H9 (cell line): Measurements from ENCODE around the gene DHDH. TPM values are rescaled to one million over a fixed set of nuclear protein-coding genes. Genes with fewer than 3 reads are reported as not detected.
A peak's percentile ranks its signal among the peaks of the same experiment; 100 is the strongest.

Experiments used
- DNase-seq: peaks from one replicate; pipeline ENCODE4 v3.0.0-alpha.2; 2017
- H2AFZ ChIP-seq: one replicate; pipeline ENCODE4 v1.6.1; 2013; ENCODE audit warnings: mild to moderate bottlenecking, low read length, control low read depth, moderate library complexity
- H2AK5ac ChIP-seq: 2 replicates; pipeline ENCODE4 v1.6.1; 2013; ENCODE audit warnings: low read length, control low read depth, mixed read lengths; ENCODE audit not compliant: insufficient read length
- H2BK120ac ChIP-seq: one replicate; pipeline ENCODE4 v1.6.1; 2013; ENCODE audit warnings: low read depth, mild to moderate bottlenecking, low read length, control low read depth, inconsistent platforms; ENCODE audit not compliant: poor library complexity, severe bottlenecking
- H2BK12ac ChIP-seq: 2 replicates; pipeline ENCODE4 v1.6.1; 2013; ENCODE audit warnings: low read length, control low read depth, mixed read lengths, low read depth; ENCODE audit not compliant: insufficient read length
- H2BK15ac ChIP-seq: 2 replicates; pipeline ENCODE4 v1.6.1; 2013; ENCODE audit warnings: low read depth, low read length, control low read depth
- H2BK20ac ChIP-seq: one replicate; pipeline ENCODE4 v1.6.1; 2013; ENCODE audit warnings: low read depth, mild to moderate bottlenecking, low read length, control low read depth, inconsistent platforms; ENCODE audit not compliant: poor library complexity, severe bottlenecking
- H2BK5ac ChIP-seq: 2 replicates; pipeline ENCODE4 v1.6.1; 2013; ENCODE audit warnings: low read length, control low read depth, mixed read lengths; ENCODE audit not compliant: insufficient read length
- H3K14ac ChIP-seq: 2 replicates; pipeline ENCODE4 v1.6.1; 2013; ENCODE audit warnings: low read length, control low read depth; ENCODE audit not compliant: insufficient read depth
- H3K18ac ChIP-seq: 2 replicates; pipeline ENCODE4 v1.6.1; 2013; ENCODE audit warnings: low read depth, mild to moderate bottlenecking, mixed read lengths, low read length, control low read depth; ENCODE audit not compliant: insufficient read length
- H3K23ac ChIP-seq: 2 replicates; pipeline ENCODE4 v1.6.1; 2013; ENCODE audit warnings: low read length, control low read depth, mixed read lengths, low read depth; ENCODE audit not compliant: insufficient read length
- H3K23me2 ChIP-seq: 2 replicates; pipeline ENCODE4 v1.6.1; 2013; ENCODE audit warnings: low read depth, mild to moderate bottlenecking, mixed read lengths, low read length, control low read depth; ENCODE audit not compliant: insufficient read length, poor library complexity, severe bottlenecking
- H3K27ac ChIP-seq: 2 replicates; pipeline ENCODE4 v1.5.1; 2013; ENCODE audit warnings: low read length, control low read depth, mixed read lengths, low read depth; ENCODE audit not compliant: insufficient read length
- H3K27me3 ChIP-seq: 2 replicates; pipeline ENCODE4 v1.6.1; 2013; ENCODE audit warnings: low read length, control low read depth, inconsistent platforms; ENCODE audit not compliant: insufficient read depth
- H3K4ac ChIP-seq: 2 replicates; pipeline ENCODE4 v1.6.1; 2013; ENCODE audit warnings: low read depth, mild to moderate bottlenecking, control low read depth, inconsistent platforms, low read length, moderate library complexity
- H3K4me1 ChIP-seq: 2 replicates; pipeline ENCODE4 v1.6.1; 2013; ENCODE audit warnings: low read length, control low read depth, inconsistent platforms; ENCODE audit not compliant: insufficient read depth
- H3K4me2 ChIP-seq: 2 replicates; pipeline ENCODE4 v1.6.1; 2013; ENCODE audit warnings: low read length, control low read depth, mixed read lengths; ENCODE audit not compliant: insufficient read length, insufficient read depth
- H3K56ac ChIP-seq: 2 replicates; pipeline ENCODE4 v1.6.1; 2013; ENCODE audit warnings: low read depth, mild to moderate bottlenecking, mixed read lengths, low read length, control low read depth; ENCODE audit not compliant: insufficient read length
- H3K79me1 ChIP-seq: 2 replicates; pipeline ENCODE4 v1.6.1; 2013; ENCODE audit warnings: low read depth, mild to moderate bottlenecking, moderate library complexity, low read length, control low read depth, inconsistent platforms; ENCODE audit not compliant: insufficient read depth, poor library complexity, severe bottlenecking
- H3K79me2 ChIP-seq: 2 replicates; pipeline ENCODE4 v1.6.1; 2013; ENCODE audit warnings: low read length, control low read depth, inconsistent platforms; ENCODE audit not compliant: insufficient read depth
- H3K9ac ChIP-seq: 2 replicates; pipeline ENCODE4 v1.6.1; 2013; ENCODE audit warnings: low read length, control low read depth, mixed read lengths; ENCODE audit not compliant: insufficient read length; ENCODE audit errors: extremely low read depth
- H3K9me3 ChIP-seq: one replicate; pipeline ENCODE4 v1.6.1; 2013; ENCODE audit warnings: low read depth, low read length, inconsistent platforms; ENCODE audit not compliant: control insufficient read depth
- H3T11ph ChIP-seq: one replicate; pipeline ENCODE4 v1.6.1; 2013; ENCODE audit warnings: mild to moderate bottlenecking, low read length, control low read depth, inconsistent platforms
- H4K20me1 ChIP-seq: one replicate; pipeline ENCODE4 v1.6.1; 2013; ENCODE audit not compliant: control insufficient read depth, insufficient read length, insufficient read depth
- H4K5ac ChIP-seq: 2 replicates; pipeline ENCODE4 v1.6.1; 2013; ENCODE audit warnings: low read depth, mild to moderate bottlenecking, mixed read lengths, low read length, control low read depth; ENCODE audit not compliant: insufficient read length
- H4K8ac ChIP-seq: replicated peaks from 2 replicates; pipeline ENCODE4 v1.6.1; 2013; ENCODE audit warnings: low read length, control low read depth, mixed read lengths, low read depth; ENCODE audit not compliant: insufficient read length
- H4K91ac ChIP-seq: 2 replicates; pipeline ENCODE4 v1.6.1; 2013; ENCODE audit warnings: low read depth, mild to moderate bottlenecking, moderate library complexity, mixed read lengths, low read length, control low read depth; ENCODE audit not compliant: insufficient read length
- H3K27ac Mint-ChIP-seq, 3 experiments: 2 replicates in 2 of 3; 3 replicates in 1 of 3; pipeline ENCODE4 v1.8.0; 2020 to 2021; ENCODE audit warnings: mixed read lengths in 3 of 3, mild to moderate bottlenecking in 1 of 3, moderate library complexity in 1 of 3
- H3K27me3 Mint-ChIP-seq: 2 replicates; pipeline ENCODE4 v1.8.0; 2021; ENCODE audit warnings: low read depth, mild to moderate bottlenecking, moderate library complexity, mixed read lengths
- H3K36me3 Mint-ChIP-seq, 3 experiments: 2 replicates in 2 of 3; 3 replicates in 1 of 3; pipeline ENCODE4 v1.8.0; 2020 to 2021; ENCODE audit warnings: low read depth in 3 of 3, mixed read lengths in 3 of 3; ENCODE audit not compliant: insufficient read depth in 1 of 3
- H3K4me1 Mint-ChIP-seq, 2 experiments: 2 replicates each; pipeline ENCODE4 v1.8.0; 2020; ENCODE audit warnings: mixed read lengths in 2 of 2
- H3K4me3 Mint-ChIP-seq, 2 experiments: 2 replicates in 1 of 2; 3 replicates in 1 of 2; pipeline ENCODE4 v1.8.0; 2020 to 2021; ENCODE audit warnings: mild to moderate bottlenecking in 2 of 2, mixed read lengths in 2 of 2, moderate library complexity in 1 of 2
- H3K9me3 Mint-ChIP-seq, 2 experiments: 2 replicates in 1 of 2; 3 replicates in 1 of 2; pipeline ENCODE4 v1.8.0; 2020; ENCODE audit warnings: mild to moderate bottlenecking in 2 of 2, mixed read lengths in 2 of 2, moderate library complexity in 1 of 2
- WGBS: extraction: QIAGEN DNeasy Blood & Tissue Kit; methylation state at CpG from one replicate; pipeline ENCODE4 v1.1.7; 2013; ENCODE audit warnings: missing lambda C conversion rate, low lambda C conversion rate, mixed read lengths; ENCODE audit not compliant: insufficient read length; ENCODE audit errors: extremely low coverage; 5-methylcytosine and 5-hydroxymethylcytosine counted together
- total RNA-seq: library from RNA; stranded (reverse); gene quantifications from 2 replicates; pipeline ENCODE4 v1.2.1, GENCODE V29; 2021
- TF ChIP-seq, protein P1 (sequence below): fragments of 200-600 bp; sonication (generic); conservative IDR thresholded peaks from 3 replicates; pipeline ENCODE4 v1.8.0; 2021; ENCODE audit warnings: antibody characterized with exemption, mild to moderate bottlenecking

The DHDH gene
- total RNA-seq, 1 experiment from 2014 or later = 2.0 TPM

DNA sequence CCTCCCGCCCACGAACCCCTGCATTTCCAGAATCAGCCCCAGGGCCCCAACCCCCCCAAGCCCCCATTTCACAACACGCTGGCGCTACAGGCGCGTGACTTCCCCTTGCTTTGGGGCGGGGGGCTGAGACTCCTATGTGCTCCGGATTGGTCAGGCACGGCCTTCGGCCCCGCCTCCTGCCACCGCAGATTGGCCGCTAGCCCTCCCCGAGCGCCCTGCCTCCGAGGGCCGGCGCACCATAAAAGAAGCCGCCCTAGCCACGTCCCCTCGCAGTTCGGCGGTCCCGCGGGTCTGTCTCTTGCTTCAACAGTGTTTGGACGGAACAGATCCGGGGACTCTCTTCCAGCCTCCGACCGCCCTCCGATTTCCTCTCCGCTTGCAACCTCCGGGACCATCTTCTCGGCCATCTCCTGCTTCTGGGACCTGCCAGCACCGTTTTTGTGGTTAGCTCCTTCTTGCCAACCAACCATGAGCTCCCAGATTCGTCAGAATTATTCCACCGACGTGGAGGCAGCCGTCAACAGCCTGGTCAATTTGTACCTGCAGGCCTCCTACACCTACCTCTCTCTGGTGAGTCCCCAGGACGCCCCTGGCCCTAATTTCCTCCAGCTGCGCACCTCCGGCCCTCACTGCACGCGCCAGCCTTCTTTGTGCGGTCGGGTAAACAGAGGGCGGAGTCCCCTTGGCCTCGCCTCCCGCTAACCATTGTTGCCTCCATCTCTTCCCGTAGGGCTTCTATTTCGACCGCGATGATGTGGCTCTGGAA, 31.7 kb downstream of the DHDH start, which contains the start of gene FTL:
Gene FTL, plus strand, starts transcription at position 270 of the 766 bp plus-strand sequence. Its CDS starts 199 bp downstream, at position 469.
- Histone ChIP-seq H3K27me3 (no peaks in the 10 kb centered on the region), H3K23ac (no peak within 1 kb of the TSS), H3K18ac (peak within 1 kb of the TSS; percentile 91), H2AFZ (no peak within 1 kb of the TSS), H3K79me1 (no peaks in the 10 kb centered on the region), H3K79me2 (no peaks in the 10 kb centered on the region), H2BK15ac (no peak within 1 kb of the TSS), H3K4me1 (no peaks in the 10 kb centered on the region; the same call in 1 of the 2 replicates), H3K56ac (no peak within 1 kb of the TSS), H4K8ac (no peak within 1 kb of the TSS), H4K5ac (no peak within 1 kb of the TSS), H2BK5ac (no peak within 1 kb of the TSS), H3K9me3 (no peaks in the 10 kb centered on the region), H3K23me2 (peaks cover 14% of the 10 kb centered on the region), H3K27ac (peak within 1 kb of the TSS; percentile 50), H3K4ac (no peak within 1 kb of the TSS), H2BK12ac (no peak within 1 kb of the TSS), H3K4me2 (peak within 1 kb of the TSS; percentile 82), H3T11ph (no peak within 1 kb of the TSS), H4K20me1 (peaks cover 3% of the 10 kb centered on the region), H2BK120ac (no peak within 1 kb of the TSS), H2AK5ac (no peak within 1 kb of the TSS), H4K91ac (no peak within 1 kb of the TSS), H3K14ac (peak within 1 kb of the TSS; percentile 82), H3K9ac (peak within 1 kb of the TSS; percentile 69), H2BK20ac (no peak within 1 kb of the TSS)
- H3K36me3 Mint-ChIP-seq = peaks cover 30 to 61% (median 55%) of the 10 kb centered on the region in 3 experiments; a peak in 6 of 7 replicates
- TF ChIP-seq, protein P1, sequence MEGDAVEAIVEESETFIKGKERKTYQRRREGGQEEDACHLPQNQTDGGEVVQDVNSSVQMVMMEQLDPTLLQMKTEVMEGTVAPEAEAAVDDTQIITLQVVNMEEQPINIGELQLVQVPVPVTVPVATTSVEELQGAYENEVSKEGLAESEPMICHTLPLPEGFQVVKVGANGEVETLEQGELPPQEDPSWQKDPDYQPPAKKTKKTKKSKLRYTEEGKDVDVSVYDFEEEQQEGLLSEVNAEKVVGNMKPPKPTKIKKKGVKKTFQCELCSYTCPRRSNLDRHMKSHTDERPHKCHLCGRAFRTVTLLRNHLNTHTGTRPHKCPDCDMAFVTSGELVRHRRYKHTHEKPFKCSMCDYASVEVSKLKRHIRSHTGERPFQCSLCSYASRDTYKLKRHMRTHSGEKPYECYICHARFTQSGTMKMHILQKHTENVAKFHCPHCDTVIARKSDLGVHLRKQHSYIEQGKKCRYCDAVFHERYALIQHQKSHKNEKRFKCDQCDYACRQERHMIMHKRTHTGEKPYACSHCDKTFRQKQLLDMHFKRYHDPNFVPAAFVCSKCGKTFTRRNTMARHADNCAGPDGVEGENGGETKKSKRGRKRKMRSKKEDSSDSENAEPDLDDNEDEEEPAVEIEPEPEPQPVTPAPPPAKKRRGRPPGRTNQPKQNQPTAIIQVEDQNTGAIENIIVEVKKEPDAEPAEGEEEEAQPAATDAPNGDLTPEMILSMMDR = no peak
- no CpG with 5 or more reads among the region's 52 CpGs for WGBS
- peak within 1 kb of the TSS; percentile 96 to 98 for H3K4me3 Mint-ChIP-seq
- H3K9me3 Mint-ChIP-seq = peaks cover 0 to 5% of the 10 kb centered on the region in 2 experiments; a peak in 2 of 5 replicates
- peaks cover 30 to 51% of the 10 kb centered on the region in 2 experiments for H3K4me1 Mint-ChIP-seq
- peaks cover 2% of the 10 kb centered on the region; the same call in 1 of the 2 replicates for H3K27me3 Mint-ChIP-seq
- DNase-seq = peak; percentile 97
- peak within 1 kb of the TSS; percentile 97 to 98 (median 98) for H3K27ac Mint-ChIP-seq
